Spleen (tissue), 7 donors: Measurements from ENCODE around the gene HOXB7.

ENCODE experiments used
- CTCF ChIP-seq, 11 experiments: fragments of 200-600 bp in 7 of 11; fragments of 450-650 bp in 4 of 11; sonication (generic) in 4 of 11; IDR thresholded peaks in 8 of 11; conservative IDR thresholded peaks in 3 of 11; 1 replicate in 7 of 11; 2 replicates in 4 of 11; pipeline versions ENCODE4 v1.4.0 to v1.8.0; 2016 to 2021; ENCODE audit warnings: antibody characterized with exemption in 11 of 11, inconsistent platforms in 4 of 11, mild to moderate bottlenecking in 1 of 11
- POLR2A ChIP-seq, 3 donors: fragments of 450-650 bp; IDR thresholded peaks; one replicate each; pipeline ENCODE4 v1.5.1; 2017; ENCODE audit warnings: antibody characterized with exemption in 3 of 3, mild to moderate bottlenecking in 1 of 3
- donor health status: DM: no; HTN: no; CAD: no; lungs with moderate emphysema.
- donor health status: DM: no; HTN: no; CAD: no.
- donor health status: DM: no; HTN: no; CAD: no.

- TF ChIP-seq CTCF (IDR thresholded peaks at IDR 0.05 in 8 of 11, conservative IDR thresholded peaks at IDR 0.05 in 3 of 11) = no peak
- TF ChIP-seq POLR2A (IDR thresholded peaks at IDR 0.05) = no peak
These were observed 13.9 kb downstream of the HOXB7 start for GRCh38 chr17:48596735-48597527.
